ENCODE measurements around the gene ACP5. TPM values are rescaled to one million over a fixed set of nuclear protein-coding genes. Genes with fewer than 3 reads are reported as not detected.
A peak's percentile ranks its signal among the peaks of the same experiment; 100 is the strongest.

Gene ACP5
- total and polyA plus RNA-seq, 7 donors = 0.44 to 2.7 (median 1.3) TPM

DNA sequence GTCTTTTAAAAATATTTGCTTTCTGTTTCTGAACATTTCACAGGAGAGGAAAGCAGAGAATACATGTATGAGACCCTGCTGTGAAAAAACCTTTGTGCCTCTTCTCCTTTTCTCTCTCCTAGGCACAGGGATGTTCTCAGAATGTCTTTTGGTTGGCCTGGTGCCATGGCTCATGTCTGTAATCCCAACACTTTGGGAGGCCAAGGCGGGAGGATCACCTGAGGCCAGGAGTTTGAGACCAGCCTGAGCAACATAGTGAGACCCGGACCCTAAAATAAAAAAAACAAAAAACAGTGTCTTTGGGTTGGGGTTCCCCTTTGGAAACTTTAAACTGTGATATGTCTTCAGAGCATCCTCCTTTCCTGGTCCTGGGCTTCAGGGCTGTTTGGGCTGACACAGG, 21.3 kb upstream of the ACP5 start:
- H3K9me3 ChIP-seq = no peaks in the 10 kb centered on the region
- H3K4me1 ChIP-seq = peaks cover 7% of the 10 kb centered on the region
- H3K27me3 ChIP-seq (ENCODE audit: insufficient read depth in 3 of 3, low read length in 2 of 3) = no peaks in the 10 kb centered on the region
- H3K36me3 ChIP-seq (ENCODE audit: insufficient read depth in 1 of 2, low read depth in 1 of 2) = no peaks in the 10 kb centered on the region
- H3K4me3 ChIP-seq = peak overlapping the region; percentile 81
- ATAC-seq (no peak), DNase-seq (no peak)
- WGBS, 3 donors = 93 to 95% (median 93%) methylated on average over 2 of the region's 2 CpGs
- TF ChIP-seq, protein P1, sequence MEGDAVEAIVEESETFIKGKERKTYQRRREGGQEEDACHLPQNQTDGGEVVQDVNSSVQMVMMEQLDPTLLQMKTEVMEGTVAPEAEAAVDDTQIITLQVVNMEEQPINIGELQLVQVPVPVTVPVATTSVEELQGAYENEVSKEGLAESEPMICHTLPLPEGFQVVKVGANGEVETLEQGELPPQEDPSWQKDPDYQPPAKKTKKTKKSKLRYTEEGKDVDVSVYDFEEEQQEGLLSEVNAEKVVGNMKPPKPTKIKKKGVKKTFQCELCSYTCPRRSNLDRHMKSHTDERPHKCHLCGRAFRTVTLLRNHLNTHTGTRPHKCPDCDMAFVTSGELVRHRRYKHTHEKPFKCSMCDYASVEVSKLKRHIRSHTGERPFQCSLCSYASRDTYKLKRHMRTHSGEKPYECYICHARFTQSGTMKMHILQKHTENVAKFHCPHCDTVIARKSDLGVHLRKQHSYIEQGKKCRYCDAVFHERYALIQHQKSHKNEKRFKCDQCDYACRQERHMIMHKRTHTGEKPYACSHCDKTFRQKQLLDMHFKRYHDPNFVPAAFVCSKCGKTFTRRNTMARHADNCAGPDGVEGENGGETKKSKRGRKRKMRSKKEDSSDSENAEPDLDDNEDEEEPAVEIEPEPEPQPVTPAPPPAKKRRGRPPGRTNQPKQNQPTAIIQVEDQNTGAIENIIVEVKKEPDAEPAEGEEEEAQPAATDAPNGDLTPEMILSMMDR (IDR thresholded peaks at IDR 0.05) = no peak
- no peak overlapping the region for H3K27ac ChIP-seq
- intact Hi-C loops (cut with DNase I) = no loop called here

DNA sequence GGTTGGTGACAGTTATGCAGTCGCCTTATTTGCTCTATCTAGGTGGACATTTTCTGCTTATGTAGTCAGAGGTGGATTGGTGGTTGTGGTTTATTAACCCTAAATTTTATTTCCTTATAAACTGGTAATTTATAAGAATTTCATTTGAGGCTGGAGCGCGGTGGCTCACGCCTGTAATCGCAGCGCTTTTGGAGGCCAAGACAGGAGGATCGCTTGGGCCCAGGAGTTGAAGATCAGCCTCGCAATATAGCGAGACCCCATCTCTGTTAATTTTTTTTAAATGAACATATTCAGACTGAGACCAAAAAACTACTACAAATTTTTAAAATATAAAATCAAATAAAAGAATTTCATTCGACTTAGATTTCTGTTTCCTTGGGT, 20.6 kb upstream of the ACP5 start:
- 65 to 70% (median 67%) methylated on average over 10 of the region's 10 CpGs for WGBS, 3 donors
- ATAC-seq (no peak), DNase-seq (no peak)
- TF ChIP-seq, protein P1 (IDR thresholded peaks at IDR 0.05) = no peak
- no peaks in the 10 kb centered on the region for H3K36me3 ChIP-seq (ENCODE audit: insufficient read depth in 1 of 2, low read depth in 1 of 2)
- H3K27me3 ChIP-seq (ENCODE audit: insufficient read depth in 3 of 3, low read length in 2 of 3) = no peaks in the 10 kb centered on the region
- peaks cover 7% of the 10 kb centered on the region for H3K4me1 ChIP-seq
- H3K4me3 ChIP-seq = peak overlapping the region; percentile 81
- H3K27ac ChIP-seq = peak overlapping the region; percentile 74
- intact Hi-C loops (cut with DNase I) = no loop called here
- no peaks in the 10 kb centered on the region for H3K9me3 ChIP-seq

DNA sequence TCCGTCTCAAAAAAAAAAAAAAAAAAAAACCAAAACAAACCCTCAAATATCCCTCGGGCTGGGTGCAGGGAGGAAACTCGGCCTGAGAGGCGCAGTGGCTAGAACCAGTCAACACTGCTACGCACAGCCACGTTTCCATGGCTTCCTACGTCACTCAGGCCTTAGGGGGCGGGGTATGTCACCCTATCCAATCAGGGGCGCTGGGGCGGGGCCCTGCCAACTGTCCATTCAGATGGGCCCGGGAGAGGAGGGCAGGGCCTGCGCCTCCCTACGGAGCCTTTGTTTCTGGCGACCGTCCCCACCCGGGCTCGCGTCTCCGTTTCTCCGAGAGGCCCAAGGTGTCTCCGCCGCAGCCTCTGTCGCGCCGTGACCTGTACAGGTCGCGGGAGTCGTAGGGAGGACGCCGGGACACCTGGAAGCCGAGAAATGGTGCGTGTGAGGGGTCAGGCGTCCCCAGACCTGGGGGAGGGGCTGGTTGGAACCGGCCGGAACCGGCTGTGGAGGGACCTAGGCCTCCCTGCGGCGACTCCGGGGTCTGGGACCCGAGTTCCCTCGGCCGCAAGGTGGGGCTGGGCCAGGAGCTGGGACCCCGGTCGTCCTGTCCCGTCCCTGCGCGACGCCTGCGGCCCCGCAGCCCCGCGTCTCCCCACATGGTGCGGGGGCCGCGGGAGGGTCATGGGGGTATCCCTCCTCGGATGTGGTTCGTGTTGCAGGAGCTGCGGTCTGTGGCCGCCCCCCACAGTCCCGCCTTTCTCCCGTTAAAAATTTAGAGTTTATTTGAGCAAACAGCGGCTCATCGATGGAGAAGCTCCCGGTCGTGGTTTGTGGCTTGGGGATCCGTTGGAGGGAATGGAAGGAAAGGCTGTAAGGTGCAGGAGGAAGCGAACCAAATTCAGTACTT, 20.0 kb upstream of the ACP5 start, which contains the start of gene ZNF627:
ZNF627 (plus strand) TSS at position 282 of the 901 bp plus-strand sequence; CDS start at position 427, 145 bp downstream.
- intact Hi-C loops (cut with DNase I) = no loop called here
- peak; percentile 100 for ATAC-seq
- peak; percentile 99 for DNase-seq

DNA sequence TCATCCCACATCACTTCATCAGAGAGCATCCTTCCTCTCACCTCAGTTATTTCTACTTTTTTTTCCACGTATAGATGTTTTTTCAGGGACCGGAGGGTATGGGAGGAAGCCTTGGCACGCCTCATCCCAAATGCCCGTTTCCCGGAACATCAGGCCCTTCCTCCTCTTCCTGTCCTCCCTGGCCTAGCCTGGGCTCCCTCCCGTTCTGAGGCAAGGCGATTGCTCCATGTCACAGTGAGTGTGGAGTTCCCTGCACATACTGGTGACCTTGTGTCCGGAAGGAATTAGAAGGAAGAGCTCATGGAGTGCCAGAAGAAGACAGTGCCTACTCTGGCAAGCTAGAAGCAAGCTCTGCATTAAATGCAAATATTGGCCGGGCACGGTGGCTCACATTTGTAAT, 18.7 kb upstream of the ACP5 start:
- Histone ChIP-seq H3K27ac (no peak overlapping the region), H3K4me3 (no peak overlapping the region), H3K36me3 (ENCODE audit: insufficient read depth in 1 of 2, low read depth in 1 of 2) (no peaks in the 10 kb centered on the region), H3K4me1 (peaks cover 7% of the 10 kb centered on the region), H3K27me3 (ENCODE audit: insufficient read depth in 3 of 3, low read length in 2 of 3) (no peaks in the 10 kb centered on the region), H3K9me3 (no peaks in the 10 kb centered on the region)
- 71 to 77% (median 72%) methylated on average over 10 of the region's 10 CpGs for WGBS, 3 donors
- no peak for DNase-seq
- TF ChIP-seq, protein P1 (IDR thresholded peaks at IDR 0.05) = no peak
- intact Hi-C loops (cut with DNase I) = no loop called here
- no peak for ATAC-seq

More for the DNA sequence above, 20.0 kb upstream of the ACP5 start, which contains the start of gene ZNF627:
- WGBS, 3 donors = 0 to 1% (median 0%) methylated on average over 45 to 67 of the region's 67 CpGs
- Histone ChIP-seq H3K9me3 (no peaks in the 10 kb centered on the region), H3K27ac (peak within 1 kb of the TSS; percentile 74), H3K4me1 (peaks cover 7% of the 10 kb centered on the region), H3K4me3 (peak within 1 kb of the TSS; percentile 81), H3K36me3 (ENCODE audit: insufficient read depth in 1 of 2, low read depth in 1 of 2) (no peaks in the 10 kb centered on the region), H3K27me3 (ENCODE audit: insufficient read depth in 3 of 3, low read length in 2 of 3) (no peaks in the 10 kb centered on the region)
- TF ChIP-seq, protein P1 (IDR thresholded peaks at IDR 0.05) = no peak

Data from psoas muscle (tissue), 8 donors.